Heart right ventricle (tissue), 16 donors: Measurements from ENCODE around the gene PIEZO1. TPM values are rescaled to one million over a fixed set of nuclear protein-coding genes. Genes with fewer than 3 reads are reported as not detected.

Experiments used
- ATAC-seq, 8 donors: fragments of 200-7000 bp; cut with Tn5 transposase; one replicate each; pipeline ENCODE4 v1.9.1; 2020; ENCODE audit warnings: mild to moderate bottlenecking in 8 of 8, moderate library complexity in 8 of 8, moderate number of reproducible peaks in 1 of 8
- DNase-seq, 2 donors: peaks; one replicate each; pipeline ENCODE4 v3.0.0-alpha.2; 2020
- H3K27ac ChIP-seq, 10 donors: fragments of 200-600 bp; sonication (generic) in 2 of 10; one replicate each; pipeline versions ENCODE4 v1.5.0 to v1.8.0; 2020 to 2022; ENCODE audit warnings: mild to moderate bottlenecking in 3 of 10
- H3K27me3 ChIP-seq, 7 donors: fragments of 200-600 bp; one replicate each; pipeline ENCODE4 v1.8.0; 2021 to 2022; ENCODE audit warnings: mild to moderate bottlenecking in 2 of 7
- H3K36me3 ChIP-seq, 9 donors: fragments of 200-600 bp; sonication (generic) in 1 of 9; one replicate each; pipeline versions ENCODE4 v1.5.0 to v1.8.0; 2020 to 2022; ENCODE audit warnings: mild to moderate bottlenecking in 2 of 9
- H3K4me1 ChIP-seq, 9 donors: fragments of 200-600 bp; sonication (generic) in 1 of 9; one replicate each; pipeline versions ENCODE4 v1.5.0 to v1.8.0; 2020 to 2022; ENCODE audit warnings: mild to moderate bottlenecking in 4 of 9
- H3K4me3 ChIP-seq, 10 donors: fragments of 200-600 bp; sonication (generic) in 2 of 10; one replicate each; pipeline versions ENCODE4 v1.5.0 to v1.8.0; 2020 to 2022; ENCODE audit warnings: mild to moderate bottlenecking in 7 of 10, moderate library complexity in 2 of 10
- H3K9me3 ChIP-seq, 11 donors: fragments of 200-600 bp in 10 of 11; sonication (generic) in 2 of 11; one replicate each; pipeline versions ENCODE4 v1.5.0 to v1.8.0; 2013 to 2022; ENCODE audit warnings: mild to moderate bottlenecking in 2 of 11, control low read depth in 1 of 11, moderate library complexity in 1 of 11
- WGBS, 2 donors: extraction: QIAGEN DNeasy Blood & Tissue Kit; methylation state at CpG; one replicate each; pipeline ENCODE4 v1.1.7; 2013; ENCODE audit warnings: inconsistent platforms in 1 of 2; 5-methylcytosine and 5-hydroxymethylcytosine counted together
- intact Hi-C, 10 donors: fragments of 100-400 bp; cut with DNase I; formaldehyde crosslinking; loops; one replicate each; pipeline versions ENCODE4 v1.11.1 to v1.14.2; 2022
- microRNA-seq, 2 donors: library from miRNA; unstranded; fragments of <30 nt; microRNA quantifications; one replicate each; pipeline ENCODE4 v1.2.0, GENCODE V29; 2021
- polyA plus RNA-seq, 2 donors: library from polyadenylated mRNA; stranded (reverse); fragments of 200-250 nt; gene quantifications; one replicate each; pipeline ENCODE4 v1.2.3, GENCODE V29; 2013
- total RNA-seq, 10 donors: library from RNA; stranded (reverse); fragmentation: NEBNext Ultra II Directional in 3 of 10; extraction: Animal tissue kit (Norgen Biotek cat#: 25700) in 3 of 10; gene quantifications; one replicate each; pipeline versions ENCODE4 v1.2.1 to v1.2.4, GENCODE V29; 2021 to 2023
- TF ChIP-seq, protein P1 (sequence below), 9 donors: fragments of 200-600 bp; sonication (generic) in 2 of 9; IDR thresholded peaks; one replicate each; pipeline versions ENCODE4 v1.5.0 to v1.8.0; 2021 to 2022; ENCODE audit warnings: antibody characterized with exemption in 9 of 9, mild to moderate bottlenecking in 5 of 9, moderate library complexity in 1 of 9
- donor health status: Arrhythmogenic right ventricular cardiomyopathy.
- donor health status: ischemic (EF 13 %, LVEDD 7.1; RV severe dilation, severe dysfunction).
- donor health status: healthy with polysubstance abuse.
- donor health status: DM: no; HTN: yes; CAD: no.
- donor health status: DM: no; HTN: no; CAD: no.
- donor health status: ischemic (EF 25% LVEDD 6.9; RV normal size, moderate dysfunction).
- donor health status: ischemic (EF 25% LVEDD 5.7; RV mildly dilated, moderate dysfunction).
- donor health status: healthy.
- donor health status: DM: yes; HTN: yes; CAD: no.
- donor health status: Ischemic cardiomyopathy.
- donor health status: ischemic (EF 35%, LVEDD 5.7; RV mildly dilated, moderate dysfunction).
- donor health status: nonischemic (EF 11% LVEDD 7.7; RV severe dilation, severe dysfunction).
- donor health status: DM: yes; HTN: yes; CAD: no.
- donor health status: PGD.
- donor health status: ischemic (EF 29% LVEDD 5.4; RV normal size, mild dysfunction).
- donor health status: nonischemic (EF 23%, LVEDD 6.1; RV moderate dilation, normal function).

The PIEZO1 gene
- total and polyA plus RNA-seq, 12 donors, result 12.3 to 78.2 (median 18.0) TPM

DNA sequence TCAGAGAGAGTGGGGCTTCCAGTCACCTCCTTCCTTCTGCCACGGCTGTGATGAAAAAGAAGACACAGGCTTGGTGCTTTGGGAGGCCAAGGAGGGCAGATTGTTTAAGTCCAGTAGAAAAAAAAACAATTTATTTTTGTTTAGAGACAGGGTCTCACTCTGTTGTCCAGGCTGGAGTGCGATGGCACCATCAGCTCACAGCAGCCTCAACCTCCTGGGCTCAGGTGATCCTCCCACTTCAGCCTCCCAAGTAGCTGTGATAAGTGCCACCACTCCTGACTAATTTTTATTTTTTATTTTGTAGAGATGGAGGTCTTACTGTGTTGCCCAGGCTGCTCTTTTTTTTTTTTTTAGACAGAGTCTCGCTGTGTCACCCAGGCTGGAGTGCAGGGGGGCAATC lies 119.5 kb downstream of the PIEZO1 start:
- peak overlapping the region in 4 of 10 donors; percentile 18 to 62 (median 40) for H3K27ac ChIP-seq

More for the DNA sequence above, 119.5 kb downstream of the PIEZO1 start:
- H3K4me3 ChIP-seq, result no peak overlapping the region
- TF ChIP-seq, protein P1, sequence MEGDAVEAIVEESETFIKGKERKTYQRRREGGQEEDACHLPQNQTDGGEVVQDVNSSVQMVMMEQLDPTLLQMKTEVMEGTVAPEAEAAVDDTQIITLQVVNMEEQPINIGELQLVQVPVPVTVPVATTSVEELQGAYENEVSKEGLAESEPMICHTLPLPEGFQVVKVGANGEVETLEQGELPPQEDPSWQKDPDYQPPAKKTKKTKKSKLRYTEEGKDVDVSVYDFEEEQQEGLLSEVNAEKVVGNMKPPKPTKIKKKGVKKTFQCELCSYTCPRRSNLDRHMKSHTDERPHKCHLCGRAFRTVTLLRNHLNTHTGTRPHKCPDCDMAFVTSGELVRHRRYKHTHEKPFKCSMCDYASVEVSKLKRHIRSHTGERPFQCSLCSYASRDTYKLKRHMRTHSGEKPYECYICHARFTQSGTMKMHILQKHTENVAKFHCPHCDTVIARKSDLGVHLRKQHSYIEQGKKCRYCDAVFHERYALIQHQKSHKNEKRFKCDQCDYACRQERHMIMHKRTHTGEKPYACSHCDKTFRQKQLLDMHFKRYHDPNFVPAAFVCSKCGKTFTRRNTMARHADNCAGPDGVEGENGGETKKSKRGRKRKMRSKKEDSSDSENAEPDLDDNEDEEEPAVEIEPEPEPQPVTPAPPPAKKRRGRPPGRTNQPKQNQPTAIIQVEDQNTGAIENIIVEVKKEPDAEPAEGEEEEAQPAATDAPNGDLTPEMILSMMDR (IDR thresholded peaks at IDR 0.05), result no peak
- DNase-seq (no peak), ATAC-seq (no peak)
- 83% methylated on average over 3 of the region's 3 CpGs for WGBS, 2 donors
- H3K9me3 ChIP-seq, result no peaks in the 10 kb centered on the region
- H3K27me3 ChIP-seq, result no peaks in the 10 kb centered on the region
- peaks cover 0 to 6% (median 0%) of the 10 kb centered on the region in 9 donors for H3K36me3 ChIP-seq
- H3K4me1 ChIP-seq, result peaks cover 2 to 45% (median 30%) of the 10 kb centered on the region in 9 donors
- intact Hi-C loops, result loop anchor here in 1 of 10 donors (10.0 kb wide), 1 partner anchor 71 kb away; no protein-coding TSS in a partner anchor

Small RNA genes lying within 50 kb of the gene (microRNA-seq; reads per million reads assigned to microRNA genes)
- 0 reads per million in 2 donors for gene MIR4722

Other genes starting within 250 kb of the PIEZO1 start
- 10 to 100 TPM; 18.3 to 28.7 (median 22.0) TPM for gene ZC3H18, start 214.8 kb downstream of the PIEZO1 start, total RNA-seq
- gene ZC3H18, start 214.8 kb downstream of the PIEZO1 start, polyA plus RNA-seq, result 10 to 100 TPM; 18.4 to 22.7 TPM
- gene IL17C, start 146.6 kb downstream of the PIEZO1 start, total RNA-seq, result not detected
- not detected for gene IL17C, start 146.6 kb downstream of the PIEZO1 start, polyA plus RNA-seq
- 100 to 1,000 TPM in 1 of 10 donors, 10 to 100 TPM in 9; 13.0 to 117 (median 27.7) TPM for gene CYBA, start 134.2 kb downstream of the PIEZO1 start, total RNA-seq
- gene CYBA, start 134.2 kb downstream of the PIEZO1 start, polyA plus RNA-seq, result 10 to 100 TPM; 72.2 to 90.0 TPM
- 10 to 100 TPM; 15.5 to 25.5 (median 20.2) TPM for gene MVD, start 122.1 kb downstream of the PIEZO1 start, total RNA-seq
- gene MVD, start 122.1 kb downstream of the PIEZO1 start, polyA plus RNA-seq, result 10 to 100 TPM; 34.1 to 36.3 TPM
- 1 to 10 TPM in 7 of 10 donors, under 1 TPM in 3; 0.21 to 8.6 (median 1.1) TPM for gene SNAI3, start 98.7 kb downstream of the PIEZO1 start, total RNA-seq
- gene SNAI3, start 98.7 kb downstream of the PIEZO1 start, polyA plus RNA-seq, result 1 to 10 TPM; 2.3 to 4.5 TPM
- gene RNF166, start 78.8 kb downstream of the PIEZO1 start, total RNA-seq, result 10 to 100 TPM; 11.8 to 19.1 (median 14.3) TPM
- gene RNF166, start 78.8 kb downstream of the PIEZO1 start, polyA plus RNA-seq, result 10 to 100 TPM; 13.0 to 38.0 TPM
- 10 to 100 TPM; 11.8 to 17.3 (median 13.2) TPM for gene CTU2, start 78.7 kb downstream of the PIEZO1 start, total RNA-seq
- gene CTU2, start 78.7 kb downstream of the PIEZO1 start, polyA plus RNA-seq, result 10 to 100 TPM; 22.3 to 22.6 TPM
- 1 to 10 TPM in 4 of 10 donors, under 1 TPM in 6; 0.21 to 2.6 (median 0.58) TPM for gene CDT1, start 18.6 kb upstream of the PIEZO1 start, total RNA-seq
- gene CDT1, start 18.6 kb upstream of the PIEZO1 start, polyA plus RNA-seq, result under 1 TPM; 0.15 to 0.22 TPM
- gene APRT, start 26.7 kb upstream of the PIEZO1 start, total RNA-seq, result 10 to 100 TPM; 20.8 to 58.0 (median 35.4) TPM
- 100 to 1,000 TPM in 1 of 2 donors, 10 to 100 TPM in 1; 68.4 to 166 TPM for gene APRT, start 26.7 kb upstream of the PIEZO1 start, polyA plus RNA-seq
- 10 to 100 TPM; 11.5 to 18.7 (median 13.8) TPM for gene GALNS, start 71.7 kb upstream of the PIEZO1 start, total RNA-seq
- gene GALNS, start 71.7 kb upstream of the PIEZO1 start, polyA plus RNA-seq, result 10 to 100 TPM; 13.3 to 17.6 TPM
- gene TRAPPC2L, start 71.9 kb upstream of the PIEZO1 start, total RNA-seq, result 10 to 100 TPM; 44.5 to 58.0 (median 50.9) TPM
- gene TRAPPC2L, start 71.9 kb upstream of the PIEZO1 start, polyA plus RNA-seq, result 10 to 100 TPM; 37.5 to 63.3 TPM
- under 1 TPM in 1 of 10 donors, not detected in 9; 0.21 TPM for gene PABPN1L, start 81.4 kb upstream of the PIEZO1 start, total RNA-seq
- not detected for gene PABPN1L, start 81.4 kb upstream of the PIEZO1 start, polyA plus RNA-seq
- gene CBFA2T3, start 192.0 kb upstream of the PIEZO1 start, total RNA-seq, result 10 to 100 TPM in 2 of 10 donors, 1 to 10 TPM in 8; 3.1 to 14.9 (median 6.1) TPM
- 10 to 100 TPM in 1 of 2 donors, 1 to 10 TPM in 1; 6.0 to 17.6 TPM for gene CBFA2T3, start 192.0 kb upstream of the PIEZO1 start, polyA plus RNA-seq